ENCODE measurements around the gene DOCK11. TPM values are rescaled to one million over a fixed set of nuclear protein-coding genes. Genes with fewer than 3 reads are reported as not detected.
"Not testable (repeated sequence)": the region's sequence is repeated elsewhere in the genome, so short reads cannot be mapped to it uniquely, and the experiment has no call there.

Gene DOCK11
- total RNA-seq, 2 experiments from 2014 or later: 47.5 to 50.4 TPM

DNA sequence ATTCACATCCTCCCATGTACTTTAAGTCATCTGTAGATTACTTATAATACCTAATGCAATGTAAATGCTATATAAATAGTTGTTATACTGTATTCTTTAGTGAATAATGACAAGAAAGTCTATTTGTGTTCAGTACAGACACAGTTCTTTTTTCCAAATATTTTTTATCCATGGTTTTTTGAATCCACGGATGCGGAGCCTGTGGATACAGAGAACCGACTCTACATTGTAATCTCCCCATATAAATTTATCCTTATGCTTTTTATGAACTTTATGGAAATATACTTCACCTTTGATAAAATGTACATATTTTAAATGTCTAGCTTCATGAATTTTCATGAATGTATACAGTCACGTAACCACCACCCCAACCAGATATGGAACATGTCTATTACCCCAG is 88.2 kb downstream of the DOCK11 start:
- intact Hi-C loops (cut with micrococcal nuclease): no loop called here

DNA sequence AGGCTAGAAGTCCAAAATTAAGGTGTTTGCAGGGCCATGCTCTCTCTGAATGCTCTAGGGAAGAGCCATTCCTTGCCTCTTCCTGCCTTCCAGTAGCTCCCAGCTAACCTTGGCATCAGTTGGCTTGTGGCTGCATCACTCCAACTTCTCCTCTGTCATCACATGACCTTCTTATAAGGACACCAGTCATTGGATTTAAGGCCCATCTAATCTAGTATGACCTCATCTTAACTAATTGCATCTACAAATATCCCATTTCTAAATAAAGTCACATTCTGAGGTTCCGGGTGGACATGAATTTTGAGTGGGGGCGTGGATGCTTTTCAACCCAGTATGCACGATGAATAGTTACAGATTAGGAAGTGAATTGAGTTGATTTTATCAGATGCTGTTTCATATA is 89.7 kb downstream of the DOCK11 start:
- CTCF ChIA-PET: interaction anchor here (3.1 kb wide), 1 partner anchor 16 kb away, joined by 12 read pairs; no protein-coding TSS in a partner anchor

More for the DNA sequence above, 88.2 kb downstream of the DOCK11 start:
- no peak overlapping the region for H3K4me3 Mint-ChIP-seq
- no peaks in the 10 kb centered on the region for H3K9me3 Mint-ChIP-seq
- no peak for DNase-seq
- H3K4me1 Mint-ChIP-seq (ENCODE audit: low read depth): no peaks in the 10 kb centered on the region
- ChIA-PET CTCF (interaction anchor here (3.1 kb wide), 1 partner anchor 17 kb away, joined by 12 read pairs; no protein-coding TSS in a partner anchor), POLR2A (no interaction called here)
- no peak overlapping the region for H3K27ac Mint-ChIP-seq
- peaks cover 20% of the 10 kb centered on the region for H3K36me3 Mint-ChIP-seq
- no peaks in the 10 kb centered on the region for H3K27me3 Mint-ChIP-seq

DNA sequence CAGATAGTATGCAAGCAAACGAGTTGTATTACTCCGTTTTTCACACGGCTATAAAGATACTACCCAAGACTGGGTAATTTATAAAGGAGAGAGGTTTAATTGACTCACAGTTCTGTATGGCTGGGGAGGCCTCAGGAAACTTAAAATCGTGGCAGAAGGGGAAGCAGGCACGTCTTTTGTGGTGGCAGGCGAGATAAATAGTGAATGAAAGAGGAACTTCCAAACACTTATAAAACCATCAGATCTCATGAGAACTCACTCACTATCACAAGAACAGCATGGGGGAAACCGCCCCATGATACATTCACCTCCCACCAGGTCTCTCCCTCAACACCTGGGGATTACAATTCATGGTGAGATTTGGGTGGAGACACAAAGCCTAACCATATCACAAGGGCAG is 90.6 kb downstream of the DOCK11 start:
- DNase-seq; H3K27me3 Mint-ChIP-seq; POLR2A ChIA-PET; H3K4me1 Mint-ChIP-seq (ENCODE audit: low read depth); H3K4me3 Mint-ChIP-seq; intact Hi-C loops (cut with micrococcal nuclease); H3K27ac Mint-ChIP-seq; H3K9me3 Mint-ChIP-seq: not testable (repeated sequence)
- CTCF ChIA-PET: interaction anchor here (3.1 kb wide), 1 partner anchor 15 kb away, joined by 12 read pairs; no protein-coding TSS in a partner anchor
- H3K36me3 Mint-ChIP-seq: peaks cover 21% of the 10 kb centered on the region

More for the DNA sequence above, 89.7 kb downstream of the DOCK11 start:
- DNase-seq: no peak
- Mint-ChIP-seq H3K4me3 (no peak overlapping the region), H3K27me3 (no peaks in the 10 kb centered on the region), H3K9me3 (no peaks in the 10 kb centered on the region), H3K27ac (no peak overlapping the region), H3K36me3 (peaks cover 20% of the 10 kb centered on the region), H3K4me1 (ENCODE audit: low read depth) (peaks cover 4% of the 10 kb centered on the region)
- intact Hi-C loops (cut with micrococcal nuclease): no loop called here
- POLR2A ChIA-PET: interaction anchor here (0.6 kb wide), 1 partner anchor 36 kb away, joined by 3 read pairs; no protein-coding TSS in a partner anchor

DNA sequence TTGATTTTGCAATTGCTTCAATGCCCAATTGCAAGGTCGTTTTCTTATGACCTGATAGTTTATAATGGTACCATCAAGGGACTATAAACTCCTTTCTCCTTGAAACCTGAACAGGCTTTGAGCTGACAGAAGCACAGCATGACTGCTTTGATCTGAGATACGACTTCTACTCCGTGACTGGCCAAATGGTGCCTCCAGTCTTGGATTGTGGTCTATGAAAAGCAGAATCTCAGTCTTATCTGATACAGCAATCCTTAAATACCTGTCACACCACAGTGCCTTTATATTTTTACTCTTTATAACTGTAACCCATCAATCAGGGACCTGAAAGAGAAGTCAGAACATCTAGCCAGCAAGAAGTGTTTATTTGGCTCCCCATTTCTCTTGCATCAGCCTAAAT is 93.1 kb downstream of the DOCK11 start:
- ChIA-PET POLR2A (no interaction called here), CTCF (interaction anchor here (1.0 kb wide), 1 partner anchor 13 kb away, joined by 3 read pairs; no protein-coding TSS in a partner anchor)
- H3K27me3 Mint-ChIP-seq: no peaks in the 10 kb centered on the region
- no peak for DNase-seq
- H3K4me1 Mint-ChIP-seq (ENCODE audit: low read depth): peaks cover 18% of the 10 kb centered on the region
- H3K4me3 Mint-ChIP-seq: no peak overlapping the region
- intact Hi-C loops (cut with micrococcal nuclease): loop anchor here (2.0 kb wide), 1 partner anchor 26 kb away; no protein-coding TSS in a partner anchor
- no peaks in the 10 kb centered on the region for H3K9me3 Mint-ChIP-seq
- peaks cover 15% of the 10 kb centered on the region for H3K36me3 Mint-ChIP-seq
- H3K27ac Mint-ChIP-seq: peak overlapping the region; percentile 43

DNA sequence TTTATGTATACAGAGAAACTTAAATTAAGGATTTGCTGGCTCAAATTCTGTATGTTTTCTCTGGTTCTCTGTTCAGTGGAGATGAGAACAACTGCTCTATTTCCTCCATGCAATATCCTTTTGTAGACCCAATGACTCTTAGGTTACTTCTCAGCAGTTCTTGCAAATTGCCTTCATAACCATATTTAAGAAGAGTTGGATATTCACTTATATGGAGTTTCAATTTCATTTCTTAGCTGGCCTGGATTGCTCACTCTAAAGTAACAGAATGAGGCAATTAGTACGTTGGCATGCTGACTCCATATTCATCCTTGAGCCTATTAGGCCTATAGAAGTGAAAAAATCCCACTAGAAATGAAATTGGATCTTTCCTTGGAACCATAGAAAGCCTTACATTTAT is 93.6 kb downstream of the DOCK11 start:
- no peak overlapping the region for H3K4me3 Mint-ChIP-seq
- H3K4me1 Mint-ChIP-seq (ENCODE audit: low read depth): peaks cover 18% of the 10 kb centered on the region
- intact Hi-C loops (cut with micrococcal nuclease): loop anchor here (2.0 kb wide), 1 partner anchor 26 kb away; no protein-coding TSS in a partner anchor
- ChIA-PET CTCF (interaction anchor here (1.0 kb wide), 1 partner anchor 13 kb away, joined by 3 read pairs; no protein-coding TSS in a partner anchor), POLR2A (no interaction called here)
- H3K27ac Mint-ChIP-seq: peak overlapping the region; percentile 43
- H3K36me3 Mint-ChIP-seq: peaks cover 12% of the 10 kb centered on the region
- DNase-seq: no peak
- no peaks in the 10 kb centered on the region for H3K9me3 Mint-ChIP-seq
- no peaks in the 10 kb centered on the region for H3K27me3 Mint-ChIP-seq

DNA sequence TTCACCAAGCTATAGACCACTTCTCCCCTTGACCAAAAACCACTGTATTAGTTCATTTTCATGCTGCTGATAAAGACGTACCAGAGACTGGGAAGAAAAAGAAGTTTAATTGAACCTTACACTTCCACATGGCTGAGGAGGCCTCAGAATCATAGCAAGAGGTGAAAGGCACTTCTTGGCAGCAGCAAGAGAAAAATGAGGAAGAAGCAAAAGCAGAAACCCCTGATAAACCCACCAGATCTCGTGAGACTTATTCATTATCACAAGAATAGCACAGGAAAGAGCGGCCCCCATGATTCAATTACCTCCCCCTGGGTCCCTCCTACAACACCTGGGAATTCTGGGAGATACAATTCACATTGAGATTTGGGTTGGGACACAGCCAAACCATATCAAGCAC is 97.8 kb downstream of the DOCK11 start:
- ChIA-PET CTCF (no interaction called here), POLR2A (no interaction called here)
- no peak overlapping the region for H3K4me3 Mint-ChIP-seq
- H3K36me3 Mint-ChIP-seq: peaks cover 17% of the 10 kb centered on the region
- no peaks in the 10 kb centered on the region for H3K27me3 Mint-ChIP-seq
- no peak for DNase-seq
- H3K4me1 Mint-ChIP-seq (ENCODE audit: low read depth): peaks cover 32% of the 10 kb centered on the region
- no peaks in the 10 kb centered on the region for H3K9me3 Mint-ChIP-seq
- intact Hi-C loops (cut with micrococcal nuclease): no loop called here
- H3K27ac Mint-ChIP-seq: peak overlapping the region; percentile 45

DNA sequence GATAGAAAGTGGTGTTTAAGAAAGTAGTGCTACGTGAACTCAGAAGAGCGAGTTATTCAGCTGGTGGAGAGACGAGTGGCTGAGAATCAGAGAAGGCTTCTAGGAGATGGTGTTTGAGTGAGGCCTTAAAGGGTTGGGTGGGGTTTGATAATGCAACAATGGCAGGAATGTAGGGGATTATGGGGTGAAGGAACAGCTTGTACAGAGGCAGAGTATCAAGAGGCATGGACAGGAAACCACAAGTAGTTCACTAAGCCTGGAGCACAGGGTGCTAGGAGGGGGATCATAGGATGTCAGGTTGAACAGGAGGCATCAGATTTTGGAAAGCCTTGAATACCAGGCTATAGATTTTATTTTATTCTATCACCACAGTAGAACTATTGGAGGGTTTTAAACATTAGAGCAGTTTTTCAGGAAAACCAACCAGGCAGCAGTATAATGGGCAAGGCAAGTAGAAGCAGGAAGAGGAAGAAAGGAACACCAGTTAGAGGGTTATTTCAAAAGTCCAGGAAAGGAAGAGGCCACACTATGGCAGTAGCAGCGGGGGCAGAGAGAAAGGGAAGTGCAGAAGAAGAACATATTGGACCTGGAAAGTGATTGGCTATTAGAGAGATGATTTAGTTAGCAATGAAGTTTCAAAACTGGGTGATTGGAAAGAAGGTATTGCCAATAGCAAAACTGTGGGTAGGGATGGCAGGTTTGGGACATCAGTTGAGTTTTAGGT is 99.2 kb downstream of the DOCK11 start:
- intact Hi-C loops (cut with micrococcal nuclease): loop anchor here (1.0 kb wide), 1 partner anchor 8 kb away; no protein-coding TSS in a partner anchor
- ChIA-PET POLR2A (no interaction called here), CTCF (no interaction called here)
- H3K9me3 Mint-ChIP-seq: no peaks in the 10 kb centered on the region
- no peak overlapping the region for H3K4me3 Mint-ChIP-seq
- no peak for DNase-seq
- H3K4me1 Mint-ChIP-seq (ENCODE audit: low read depth): peaks cover 27% of the 10 kb centered on the region
- peaks cover 17% of the 10 kb centered on the region for H3K36me3 Mint-ChIP-seq
- H3K27ac Mint-ChIP-seq: peak overlapping the region; percentile 76
- no peaks in the 10 kb centered on the region for H3K27me3 Mint-ChIP-seq

DNA sequence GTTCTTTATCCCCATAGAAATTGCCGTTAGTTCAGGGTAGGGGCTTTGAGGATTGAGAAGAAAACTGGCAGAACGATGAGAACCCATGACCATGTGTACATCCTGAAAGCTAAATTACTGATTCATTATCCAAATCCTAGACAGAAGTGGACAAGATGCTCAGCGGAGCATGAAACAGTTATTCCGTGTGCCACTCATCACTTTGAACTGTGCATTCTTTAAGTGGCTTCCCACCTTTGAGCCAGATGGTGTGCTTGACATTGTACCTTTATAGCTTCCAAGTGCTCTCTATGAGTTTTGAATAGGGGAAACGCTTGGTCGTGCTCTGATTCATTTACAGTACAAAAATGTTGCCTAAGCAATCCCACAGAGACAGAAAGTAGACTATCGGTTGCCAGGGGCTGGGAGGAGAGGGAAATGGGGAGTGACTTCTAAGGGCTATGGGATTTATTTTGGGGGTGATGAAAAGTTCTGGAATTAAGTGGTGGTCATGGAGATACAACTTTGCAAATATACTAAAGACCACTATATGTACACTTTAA is 100.0 kb downstream of the DOCK11 start:
- POLR2A ChIA-PET: no interaction called here
- H3K27me3 Mint-ChIP-seq: no peaks in the 10 kb centered on the region
- peaks cover 17% of the 10 kb centered on the region for H3K36me3 Mint-ChIP-seq
- H3K4me1 Mint-ChIP-seq (ENCODE audit: low read depth): peaks cover 27% of the 10 kb centered on the region
- no peaks in the 10 kb centered on the region for H3K9me3 Mint-ChIP-seq
- peak overlapping the region; percentile 76 for H3K27ac Mint-ChIP-seq
- CTCF ChIA-PET: no interaction called here
- H3K4me3 Mint-ChIP-seq: no peak overlapping the region
- DNase-seq: no peak
- intact Hi-C loops (cut with micrococcal nuclease): no loop called here

DNA sequence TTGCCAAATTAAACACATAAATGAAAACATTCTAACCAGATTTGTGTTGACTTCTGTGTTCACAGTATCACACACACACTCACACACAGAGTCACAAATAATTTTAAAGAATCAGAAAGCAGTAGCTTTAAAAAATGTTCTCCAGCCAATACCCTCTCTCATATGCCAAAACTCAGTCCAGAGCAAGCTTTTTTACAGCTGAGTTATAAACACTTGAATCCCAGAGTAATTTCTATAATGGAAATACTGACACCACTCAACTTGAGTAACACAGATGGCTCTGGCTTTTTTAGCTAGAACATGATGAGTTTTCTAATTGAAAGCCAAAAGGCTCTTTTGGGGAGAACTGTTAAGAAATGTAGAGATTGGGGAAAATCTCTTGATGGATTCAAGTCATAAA is 100.8 kb downstream of the DOCK11 start:
- no peak overlapping the region for H3K4me3 Mint-ChIP-seq
- ChIA-PET POLR2A (no interaction called here), CTCF (interaction anchor here (1.4 kb wide), 1 partner anchor 137 kb away, joined by 5 read pairs; no protein-coding TSS in a partner anchor)
- H3K4me1 Mint-ChIP-seq (ENCODE audit: low read depth): peaks cover 27% of the 10 kb centered on the region
- DNase-seq: no peak
- no peaks in the 10 kb centered on the region for H3K9me3 Mint-ChIP-seq
- peaks cover 12% of the 10 kb centered on the region for H3K36me3 Mint-ChIP-seq
- no peak overlapping the region for H3K27ac Mint-ChIP-seq
- no peaks in the 10 kb centered on the region for H3K27me3 Mint-ChIP-seq
- intact Hi-C loops (cut with micrococcal nuclease): no loop called here

DNA sequence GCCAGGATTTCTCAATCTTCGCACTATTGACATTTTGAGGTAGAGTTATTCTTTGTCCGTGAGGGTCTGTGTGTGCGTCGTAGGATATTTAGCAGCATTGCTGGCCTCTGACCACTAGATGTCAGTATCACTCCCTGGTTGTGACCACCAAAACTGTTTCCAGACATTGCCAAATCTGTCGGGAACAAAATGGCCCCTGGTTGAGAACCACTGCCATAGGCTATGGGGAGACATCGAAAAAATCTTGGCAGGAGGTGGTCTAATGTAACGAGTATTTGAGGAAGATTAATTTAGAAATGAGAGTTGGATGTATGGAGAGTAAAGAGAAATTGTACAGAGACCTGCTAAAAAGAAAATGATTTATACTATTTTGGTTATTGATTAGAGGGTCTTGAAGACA is 108.4 kb downstream of the DOCK11 start:
- POLR2A ChIA-PET: no interaction called here
- CTCF ChIA-PET: no interaction called here

DNA sequence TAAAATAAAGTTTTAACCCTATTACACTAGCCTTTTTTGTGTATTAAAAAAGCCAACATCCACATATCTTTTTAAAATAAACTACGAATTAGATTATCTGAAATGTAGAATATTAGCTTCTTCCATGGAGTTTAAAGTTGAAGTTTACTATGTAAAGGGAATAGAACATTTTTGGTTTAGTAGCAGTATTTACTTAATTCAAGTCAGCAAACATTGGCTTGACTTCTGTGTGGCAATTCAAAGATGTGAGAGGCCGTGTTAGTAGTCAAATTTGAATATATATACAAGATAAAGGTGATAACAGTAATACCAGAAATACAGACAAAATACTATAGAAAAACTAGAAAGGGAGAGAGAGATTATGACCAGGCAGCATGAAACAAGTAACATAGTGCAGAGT is 116.7 kb downstream of the DOCK11 start:
- ChIA-PET CTCF (interaction anchor here (2.1 to 5.8 kb wide), 2 partner anchors 10 to 195 kb away, joined by 5 to 29 read pairs; no protein-coding TSS in a partner anchor), POLR2A (no interaction called here)
- H3K9me3 Mint-ChIP-seq: no peaks in the 10 kb centered on the region
- intact Hi-C loops (cut with micrococcal nuclease): no loop called here
- H3K4me1 Mint-ChIP-seq (ENCODE audit: low read depth): peaks cover 2% of the 10 kb centered on the region
- DNase-seq: no peak
- H3K36me3 Mint-ChIP-seq: peaks cover 13% of the 10 kb centered on the region
- H3K27me3 Mint-ChIP-seq: no peaks in the 10 kb centered on the region
- no peak overlapping the region for H3K27ac Mint-ChIP-seq
- no peak overlapping the region for H3K4me3 Mint-ChIP-seq

More for the DNA sequence above, 108.4 kb downstream of the DOCK11 start:
- Mint-ChIP-seq H3K36me3 (peaks cover 5% of the 10 kb centered on the region), H3K27ac (no peak overlapping the region), H3K4me1 (ENCODE audit: low read depth) (peaks cover 23% of the 10 kb centered on the region), H3K9me3 (no peaks in the 10 kb centered on the region), H3K27me3 (no peaks in the 10 kb centered on the region), H3K4me3 (no peak overlapping the region)
- peak; percentile 38 for DNase-seq
- intact Hi-C loops (cut with micrococcal nuclease): loop anchor here (1.0 to 10.0 kb wide), 4 partner anchors 10 to 257 kb away; partner anchors contain the start of genes DOCK11 and WDR44

DNA sequence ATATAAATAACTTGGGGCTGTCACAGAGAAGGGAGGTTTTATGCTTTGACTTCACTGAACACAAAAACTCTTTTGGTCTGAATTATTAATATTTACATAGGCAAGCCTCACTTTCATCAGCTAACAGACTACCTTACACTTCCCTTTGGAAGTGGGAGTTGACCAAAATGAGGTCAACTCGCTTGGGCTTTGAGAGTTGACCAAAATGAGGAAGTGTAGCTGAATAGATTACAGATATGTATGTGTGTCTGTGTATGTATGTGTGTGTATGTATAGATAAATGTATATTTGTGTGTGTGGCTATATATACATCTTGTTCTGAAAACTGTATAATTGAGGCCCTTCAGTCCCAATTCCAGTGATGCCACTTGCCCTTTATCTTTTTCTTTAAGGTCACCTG is 118.5 kb downstream of the DOCK11 start:
- Mint-ChIP-seq H3K27ac (no peak overlapping the region), H3K9me3 (no peaks in the 10 kb centered on the region), H3K27me3 (no peaks in the 10 kb centered on the region), H3K4me1 (ENCODE audit: low read depth) (peaks cover 2% of the 10 kb centered on the region), H3K36me3 (peaks cover 9% of the 10 kb centered on the region), H3K4me3 (no peak overlapping the region)
- POLR2A ChIA-PET: no interaction called here
- intact Hi-C loops (cut with micrococcal nuclease): loop anchor here (2.0 kb wide), 1 partner anchor 25 kb away; no protein-coding TSS in a partner anchor
- DNase-seq: no peak
- CTCF ChIA-PET: interaction anchor here (0.8 to 5.8 kb wide), 3 partner anchors 12 to 193 kb away, joined by 3 to 29 read pairs (median 5); no protein-coding TSS in a partner anchor

Measured in activated CD4-positive, alpha-beta memory T cell treated with anti-CD3 and anti-CD28 coated beads for 36 hours (primary cell).